Measurements from ENCODE around the gene EIF4EBP3. TPM values are rescaled to one million over a fixed set of nuclear protein-coding genes. Genes with fewer than 3 reads are reported as not detected.

EIF4EBP3 gene
- total RNA-seq, 1 experiment from 2014 or later: 7.7 TPM

DNA sequence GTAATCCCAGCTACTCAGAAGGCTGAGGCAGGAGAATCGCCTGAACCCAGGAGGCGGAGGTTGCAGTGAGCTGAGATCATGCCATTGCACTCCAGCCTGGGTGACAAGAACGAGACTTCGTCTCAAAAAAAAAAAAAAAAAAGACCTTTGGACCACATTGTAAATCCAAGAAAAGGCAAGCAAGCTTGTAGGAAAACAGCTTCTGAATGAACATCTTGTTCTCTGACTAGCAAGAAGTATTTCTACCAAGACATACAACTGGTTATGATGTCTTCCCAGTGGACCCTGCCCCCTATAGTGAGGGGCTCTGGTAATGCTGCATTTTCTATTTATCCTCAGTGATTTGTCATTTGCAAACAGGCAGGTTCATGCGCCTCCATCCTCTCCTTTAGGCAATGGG lies 4.5 kb upstream of the EIF4EBP3 start:
- no peak overlapping the region for H4K8ac ChIP-seq (replicated peaks; ENCODE audit: insufficient read length, low read depth, low read length)
- no peak overlapping the region for H3K14ac ChIP-seq (ENCODE audit: insufficient read depth, low read length)
- no peaks in the 10 kb centered on the region for H3K9me3 ChIP-seq (ENCODE audit: control insufficient read depth, low read depth, low read length)
- TF ChIP-seq, protein P1, sequence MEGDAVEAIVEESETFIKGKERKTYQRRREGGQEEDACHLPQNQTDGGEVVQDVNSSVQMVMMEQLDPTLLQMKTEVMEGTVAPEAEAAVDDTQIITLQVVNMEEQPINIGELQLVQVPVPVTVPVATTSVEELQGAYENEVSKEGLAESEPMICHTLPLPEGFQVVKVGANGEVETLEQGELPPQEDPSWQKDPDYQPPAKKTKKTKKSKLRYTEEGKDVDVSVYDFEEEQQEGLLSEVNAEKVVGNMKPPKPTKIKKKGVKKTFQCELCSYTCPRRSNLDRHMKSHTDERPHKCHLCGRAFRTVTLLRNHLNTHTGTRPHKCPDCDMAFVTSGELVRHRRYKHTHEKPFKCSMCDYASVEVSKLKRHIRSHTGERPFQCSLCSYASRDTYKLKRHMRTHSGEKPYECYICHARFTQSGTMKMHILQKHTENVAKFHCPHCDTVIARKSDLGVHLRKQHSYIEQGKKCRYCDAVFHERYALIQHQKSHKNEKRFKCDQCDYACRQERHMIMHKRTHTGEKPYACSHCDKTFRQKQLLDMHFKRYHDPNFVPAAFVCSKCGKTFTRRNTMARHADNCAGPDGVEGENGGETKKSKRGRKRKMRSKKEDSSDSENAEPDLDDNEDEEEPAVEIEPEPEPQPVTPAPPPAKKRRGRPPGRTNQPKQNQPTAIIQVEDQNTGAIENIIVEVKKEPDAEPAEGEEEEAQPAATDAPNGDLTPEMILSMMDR (conservative IDR thresholded peaks at IDR 0.05): no peak
- Mint-ChIP-seq H3K27me3 (ENCODE audit: low read depth) (no peaks in the 10 kb centered on the region), H3K4me3 (no peak overlapping the region), H3K27ac (no peak overlapping the region), H3K36me3 (ENCODE audit: insufficient read depth in 1 of 3, low read depth in 3 of 3) (peaks cover 24 to 58% (median 52%) of the 10 kb centered on the region in 3 experiments; a peak in 6 of 7 replicates), H3K4me1 (peaks cover 11 to 13% of the 10 kb centered on the region in 2 experiments), H3K9me3 (no peaks in the 10 kb centered on the region)
- H2BK20ac ChIP-seq (ENCODE audit: low read depth, low read length, poor library complexity, severe bottlenecking): no peak overlapping the region
- no peaks in the 10 kb centered on the region for H3K4me1 ChIP-seq (ENCODE audit: insufficient read depth, low read length)
- H3K4ac ChIP-seq (ENCODE audit: low read depth, low read length): no peak overlapping the region
- no peaks in the 10 kb centered on the region for H3K27me3 ChIP-seq (ENCODE audit: insufficient read depth, low read length)
- DNase-seq: no peak
- no peak overlapping the region for H3K56ac ChIP-seq (ENCODE audit: insufficient read length, low read depth, low read length)
- no peak overlapping the region for H2AFZ ChIP-seq (ENCODE audit: low read length)
- H3K4me2 ChIP-seq (ENCODE audit: insufficient read depth, insufficient read length, low read length): no peak overlapping the region
- H3K79me1 ChIP-seq (ENCODE audit: insufficient read depth, low read depth, low read length, poor library complexity, severe bottlenecking): no peaks in the 10 kb centered on the region
- H3K9ac ChIP-seq (ENCODE audit: extremely low read depth, insufficient read length, low read length): no peak overlapping the region
- H3K23ac ChIP-seq (ENCODE audit: insufficient read length, low read depth, low read length): no peak overlapping the region
- no peak overlapping the region for H3K27ac ChIP-seq (ENCODE audit: insufficient read length, low read depth, low read length)
- no peak overlapping the region for H2AK5ac ChIP-seq (ENCODE audit: insufficient read length, low read length)
- H4K5ac ChIP-seq (ENCODE audit: insufficient read length, low read depth, low read length): no peak overlapping the region
- no peak overlapping the region for H2BK12ac ChIP-seq (ENCODE audit: insufficient read length, low read depth, low read length)
- WGBS (ENCODE audit: extremely low coverage, insufficient read length, low lambda C conversion rate): no CpG with 5 or more reads among the region's 5 CpGs
- no peak overlapping the region for H4K91ac ChIP-seq (ENCODE audit: insufficient read length, low read depth, low read length)
- no peaks in the 10 kb centered on the region for H4K20me1 ChIP-seq (ENCODE audit: control insufficient read depth, insufficient read depth, insufficient read length)
- H3T11ph ChIP-seq (ENCODE audit: low read length): no peak overlapping the region
- peaks cover 5% of the 10 kb centered on the region for H3K23me2 ChIP-seq (ENCODE audit: insufficient read length, low read depth, low read length, poor library complexity, severe bottlenecking)
- no peaks in the 10 kb centered on the region for H3K79me2 ChIP-seq (ENCODE audit: insufficient read depth, low read length)
- no peak overlapping the region for H2BK15ac ChIP-seq (ENCODE audit: low read depth, low read length)
- H2BK5ac ChIP-seq (ENCODE audit: insufficient read length, low read length): no peak overlapping the region
- no peak overlapping the region for H2BK120ac ChIP-seq (ENCODE audit: low read depth, low read length, poor library complexity, severe bottlenecking)
- H3K18ac ChIP-seq (ENCODE audit: insufficient read length, low read depth, low read length): no peak overlapping the region
